Breast epithelium (tissue), 3 donors: Measurements from ENCODE around the gene OR8A1.

Experiments
- CTCF ChIP-seq, 3 donors: fragments of 450-650 bp; IDR thresholded peaks; one replicate each; pipeline ENCODE4 v1.5.1; 2016 to 2017; ENCODE audit warnings: antibody characterized with exemption in 3 of 3, mild to moderate bottlenecking in 3 of 3, moderate library complexity in 3 of 3
- POLR2A ChIP-seq: fragments of 450-650 bp; IDR thresholded peaks from one replicate; pipeline ENCODE4 v1.6.1; 2016; ENCODE audit warnings: antibody characterized with exemption, mild to moderate bottlenecking, moderate library complexity
- POLR2AphosphoS5 ChIP-seq, 3 donors: sonication (generic); formaldehyde crosslinking; IDR thresholded peaks; one replicate each; pipeline ENCODE4 v1.6.1; 2017; ENCODE audit warnings: antibody characterized with exemption in 3 of 3

- no peak for TF ChIP-seq CTCF (IDR thresholded peaks at IDR 0.05)
- no peak for TF ChIP-seq POLR2A
- TF ChIP-seq POLR2AphosphoS5 (IDR thresholded peaks at IDR 0.05) = no peak
Measured at GRCh38 chr11:124551189-124551588, 18.6 kb upstream of the OR8A1 start.
